Lung microvascular endothelial cell (primary cell): ENCODE measurements around the gene HEBP1. TPM values are rescaled to one million over a fixed set of nuclear protein-coding genes. Genes with fewer than 3 reads are reported as not detected.

Experiments
- DNase-seq, 2 donors: peaks; one replicate each; pipeline versions ENCODE4 v3.0.0 to v3.0.0-alpha.2; 2010; ENCODE audit warnings: low read depth in 2 of 2
- total RNA-seq: library from RNA; depleted of rRNA; stranded (reverse); fragments of >200 nt; gene quantifications from 2 replicates; pipeline ENCODE4 v1.2.1, GENCODE V29; 2014

Gene HEBP1
- total RNA-seq, 1 donor from 2014 or later, result 28.2 TPM

- no peak for DNase-seq
Observed at GRCh38 chr12:12954878-12955625, 45.0 kb downstream of the HEBP1 start.

DNA sequence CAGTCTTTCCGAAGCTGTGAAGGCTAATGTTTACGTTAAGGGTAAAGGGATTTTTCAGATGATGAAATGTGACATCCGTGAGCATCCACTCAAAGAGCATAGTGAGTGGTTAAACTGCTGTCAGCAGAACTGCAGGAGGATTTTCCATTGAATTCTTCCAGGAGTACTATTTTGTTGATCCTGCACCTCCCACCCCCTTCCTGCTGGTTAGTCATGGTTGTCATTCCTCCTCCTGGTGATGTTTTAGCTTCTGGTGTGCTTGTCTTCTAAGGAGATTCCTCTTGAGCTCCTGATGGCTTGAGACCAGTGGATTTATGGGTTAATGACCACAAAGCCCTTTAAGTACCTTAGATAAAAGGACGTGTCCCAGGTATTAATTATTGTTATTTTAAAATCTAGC lies 45.7 kb downstream of the HEBP1 start:
- DNase-seq, result no peak

DNA sequence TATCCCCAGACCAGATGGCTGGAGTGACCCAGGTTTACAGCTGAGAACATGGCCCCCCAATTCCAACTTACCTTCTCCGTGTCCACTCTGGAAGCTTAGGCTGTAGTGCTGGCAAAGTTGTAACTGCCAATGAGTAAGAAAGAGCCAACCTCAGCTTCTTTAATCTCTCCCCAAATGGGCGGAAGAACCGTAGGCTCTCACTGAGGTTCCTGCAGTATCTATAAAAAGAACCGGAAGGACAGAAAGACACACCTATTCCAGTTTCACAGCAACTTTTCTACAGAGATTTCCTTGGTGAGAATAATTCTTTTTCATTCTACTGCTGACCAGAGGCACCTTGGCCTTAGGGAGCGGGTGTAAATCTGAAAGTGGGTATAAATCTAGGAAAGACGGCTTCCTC lies 48.0 kb downstream of the HEBP1 start, which contains the start of gene GPRC5D:
TSS of gene GPRC5D (minus strand) at position 135 of the 400 bp plus-strand sequence. CDS start 1,786 bp downstream, outside the sequence.
- DNase-seq, result no peak

- DNase-seq, result no peak
Observed at GRCh38 chr12:12951504-12951903, 48.6 kb downstream of the HEBP1 start.

GRCh38 chr12:12947902-12948301 lies 52.2 kb downstream of the HEBP1 start:
- DNase-seq, result no peak

- no peak for DNase-seq
Observed at GRCh38 chr12:12946686-12947355, 53.2 kb downstream of the HEBP1 start.

DNA sequence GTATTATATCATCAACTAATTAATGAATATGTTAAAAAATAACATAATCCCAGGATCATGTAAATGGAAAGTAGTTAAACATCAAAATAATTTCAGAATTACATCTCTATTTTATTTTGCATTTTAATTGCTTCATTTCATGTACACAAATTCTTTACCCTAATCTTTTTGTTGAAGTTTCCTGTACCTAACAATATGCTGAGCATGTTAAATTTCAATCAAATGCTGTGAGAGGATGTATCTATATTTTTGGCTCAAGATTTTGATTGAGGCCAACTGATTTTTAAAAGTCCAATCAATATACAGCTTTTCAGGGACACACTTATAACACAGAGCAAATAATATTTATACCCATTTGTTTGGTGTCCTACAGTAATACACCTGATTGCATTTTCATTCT lies 54.5 kb downstream of the HEBP1 start:
- DNase-seq, result no peak

GRCh38 chr12:12943586-12944260 lies 56.3 kb downstream of the HEBP1 start:
- DNase-seq, result no peak

- DNase-seq, result no peak
Observed at GRCh38 chr12:12941450-12942350, 58.4 kb downstream of the HEBP1 start.

GRCh38 chr12:12939888-12940287 lies 60.2 kb downstream of the HEBP1 start:
- DNase-seq, result no peak

GRCh38 chr12:12938541-12938940 lies 61.5 kb downstream of the HEBP1 start:
- DNase-seq, result no peak

- DNase-seq, result no peak
Observed at GRCh38 chr12:12936983-12937491, 63.0 kb downstream of the HEBP1 start.

GRCh38 chr12:12934556-12934955 lies 65.5 kb downstream of the HEBP1 start:
- no peak for DNase-seq

DNA sequence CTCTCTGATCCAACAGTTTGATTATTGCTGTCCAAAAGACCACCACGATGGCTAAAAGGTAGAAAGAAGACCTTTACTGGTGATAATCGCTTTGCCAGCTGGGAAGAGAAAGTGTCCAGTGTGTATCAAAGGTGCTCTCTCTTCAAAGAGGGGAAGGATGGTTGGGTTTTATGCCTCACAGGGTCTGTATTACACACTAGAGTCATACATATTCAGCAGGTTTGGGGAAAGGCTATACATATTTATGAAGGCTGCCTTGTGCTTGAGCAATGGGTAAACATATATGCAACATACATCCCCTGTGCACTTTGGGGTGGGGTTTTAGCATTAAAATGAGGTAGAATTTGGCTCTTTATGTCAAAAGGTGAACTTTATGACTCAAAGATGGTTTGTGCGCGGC lies 66.3 kb downstream of the HEBP1 start:
- DNase-seq, result no peak

- DNase-seq, result no peak
Observed at GRCh38 chr12:12930633-12931219, 69.3 kb downstream of the HEBP1 start.

GRCh38 chr12:12929696-12930095 lies 70.4 kb downstream of the HEBP1 start:
- no peak for DNase-seq

GRCh38 chr12:12927211-12928079 lies 72.6 kb downstream of the HEBP1 start:
- peak; percentile 46 to 93 for DNase-seq

DNA sequence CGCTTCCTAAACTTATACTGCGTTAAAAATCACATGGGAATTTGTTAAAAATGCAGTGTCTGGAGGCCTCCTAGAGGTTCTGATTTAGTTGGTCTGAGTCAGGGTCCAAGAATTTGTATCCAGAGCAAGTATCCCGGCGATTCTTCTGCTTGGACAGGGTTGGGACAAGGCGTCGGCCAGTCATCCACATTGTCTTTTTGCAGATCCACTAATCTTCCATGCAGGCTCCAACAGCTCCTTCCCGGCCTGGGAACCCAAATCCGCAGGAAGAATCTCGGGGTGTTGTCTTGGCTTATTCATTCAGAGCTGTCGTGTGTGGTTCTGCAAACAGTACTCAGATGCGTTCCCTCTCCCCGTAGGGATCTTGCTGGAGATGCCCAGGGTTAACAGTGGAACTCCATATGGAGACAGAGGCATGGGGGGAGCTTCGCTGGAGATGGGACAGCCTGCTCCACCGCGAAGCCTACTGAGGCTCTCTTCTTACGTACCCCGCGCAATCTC lies 73.4 kb downstream of the HEBP1 start:
- DNase-seq, result no peak

DNA sequence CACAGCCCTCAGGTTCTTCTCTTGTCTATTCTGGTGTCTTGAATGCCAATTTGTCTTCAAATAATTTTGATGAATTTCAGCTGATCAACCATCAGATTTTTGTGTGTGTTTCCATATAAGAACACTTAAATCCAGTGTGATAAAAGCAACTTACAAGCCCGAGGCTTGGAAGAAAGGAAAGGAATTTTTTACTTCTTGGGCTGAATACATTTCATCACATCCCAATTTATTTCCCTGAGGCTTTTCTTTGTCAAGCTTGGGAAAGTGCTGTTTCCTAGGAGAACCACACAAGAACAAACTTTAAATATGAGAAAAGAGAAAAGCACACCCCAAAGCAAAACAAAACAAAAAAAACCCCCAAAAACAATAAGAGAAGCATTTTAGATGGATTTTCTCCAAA lies 74.7 kb downstream of the HEBP1 start:
- DNase-seq, result no peak
